Hepatocyte (in vitro differentiated cells): ENCODE results near the gene SLC6A12. TPM values are rescaled to one million over a fixed set of nuclear protein-coding genes. Genes with fewer than 3 reads are reported as not detected.

Experiments used
- DNase-seq: peaks from one replicate; pipeline ENCODE4 v3.0.0-alpha.2; 2016; ENCODE audit warnings: low spot score
- H2AFZ ChIP-seq: fragments of 200-600 bp; sonication (generic); 2 replicates; pipeline ENCODE4 v1.6.0; 2016; ENCODE audit warnings: antibody characterized with exemption, mild to moderate bottlenecking
- H3K27ac ChIP-seq: fragments of 200-600 bp; sonication (generic); 2 replicates; pipeline ENCODE4 v1.5.1; 2016; ENCODE audit warnings: mild to moderate bottlenecking
- H3K27me3 ChIP-seq: fragments of 200-600 bp; sonication (generic); 2 replicates; pipeline ENCODE4 v1.6.1; 2016
- H3K36me3 ChIP-seq: fragments of 200-600 bp; sonication (generic); replicated peaks from 2 replicates; pipeline ENCODE4 v1.5.1; 2016; ENCODE audit warnings: low read depth; ENCODE audit not compliant: insufficient read depth
- H3K4me1 ChIP-seq: fragments of 200-600 bp; sonication (generic); 2 replicates; pipeline ENCODE4 v1.5.1; 2016; ENCODE audit warnings: mild to moderate bottlenecking, moderate library complexity; ENCODE audit not compliant: insufficient read depth
- H3K4me2 ChIP-seq: fragments of 200-600 bp; sonication (generic); 2 replicates; pipeline ENCODE4 v1.6.0; 2016
- H3K4me3 ChIP-seq: fragments of 200-600 bp; sonication (generic); 2 replicates; pipeline ENCODE4 v1.5.1; 2016; ENCODE audit warnings: mild to moderate bottlenecking
- H3K79me2 ChIP-seq: fragments of 200-600 bp; sonication (generic); 2 replicates; pipeline ENCODE4 v1.6.0; 2017; ENCODE audit warnings: mild to moderate bottlenecking
- H3K9me2 ChIP-seq: fragments of 200-600 bp; sonication (generic); replicated peaks from 2 replicates; pipeline ENCODE4 v1.6.0; 2017; ENCODE audit warnings: mild to moderate bottlenecking; ENCODE audit not compliant: insufficient read depth
- H3K9me3 ChIP-seq: fragments of 200-600 bp; sonication (generic); 2 replicates; pipeline ENCODE4 v1.5.1; 2016; ENCODE audit warnings: low read depth, mild to moderate bottlenecking
- H4K20me1 ChIP-seq: fragments of 200-600 bp; sonication (generic); 2 replicates; pipeline ENCODE4 v1.6.0; 2016; ENCODE audit warnings: mild to moderate bottlenecking; ENCODE audit not compliant: insufficient read depth, poor library complexity, severe bottlenecking
- CTCF ChIP-seq: fragments of 200-600 bp; sonication (generic); IDR thresholded peaks from 2 replicates; pipeline ENCODE4 v1.5.1; 2016; ENCODE audit warnings: antibody characterized with exemption, mild to moderate bottlenecking; ENCODE audit not compliant: poor library complexity
- EZH2 ChIP-seq: fragments of 200-600 bp; sonication (generic); IDR thresholded peaks from 2 replicates; pipeline ENCODE4 v1.6.1; 2016; ENCODE audit warnings: antibody characterized with exemption, mild to moderate bottlenecking, borderline replicate concordance
- EZH2phosphoT487 ChIP-seq: fragments of 200-600 bp; sonication (generic); IDR thresholded peaks from one replicate; pipeline ENCODE4 v1.6.1; 2018; ENCODE audit warnings: antibody characterized with exemption, mild to moderate bottlenecking, low read depth, moderate library complexity; ENCODE audit not compliant: unreplicated experiment, severe bottlenecking
- WGBS: methylation state at CpG from one replicate; pipeline ENCODE4 v1.1.6; 2016; ENCODE audit warnings: low lambda C conversion rate; ENCODE audit errors: missing lambda C conversion rate; 5-methylcytosine and 5-hydroxymethylcytosine counted together
- polyA plus RNA-seq: library from polyadenylated mRNA; unstranded; fragments of >200 nt; fragmentation: Nextera tagmentation; extraction: Ambion mirVana; gene quantifications from 2 replicates; pipeline ENCODE4 v1.2.1, GENCODE V29; 2016
- total RNA-seq: library from RNA; depleted of rRNA; stranded (reverse); fragments of >200 nt; gene quantifications from 2 replicates; pipeline ENCODE4 v1.2.3, GENCODE V29; 2014

SLC6A12 gene
- total and polyA plus RNA-seq, 2 experiments from 2014 or later: 6.1 to 7.9 TPM

GRCh38 chr12:209851-210250, 4.1 kb downstream of the SLC6A12 start:
- 90% methylated on average over 12 of the region's 12 CpGs for WGBS
- Histone ChIP-seq H4K20me1 (no peaks in the 10 kb centered on the region), H3K4me1 (peaks cover 11% of the 10 kb centered on the region), H3K27ac (no peak overlapping the region), H3K9me2 (no peaks in the 10 kb centered on the region), H3K79me2 (no peaks in the 10 kb centered on the region), H3K27me3 (no peaks in the 10 kb centered on the region), H3K36me3 (no peaks in the 10 kb centered on the region), H2AFZ (no peak overlapping the region), H3K9me3 (no peaks in the 10 kb centered on the region), H3K4me3 (no peak overlapping the region), H3K4me2 (no peak overlapping the region)
- TF ChIP-seq EZH2phosphoT487: no peak
- no peak for TF ChIP-seq EZH2
- TF ChIP-seq CTCF: no peak
- no peak for DNase-seq

- H3K27ac ChIP-seq: no peak overlapping the region
- no peaks in the 10 kb centered on the region for H3K79me2 ChIP-seq
- H3K4me1 ChIP-seq: peaks cover 11% of the 10 kb centered on the region
- no peaks in the 10 kb centered on the region for H3K36me3 ChIP-seq
- H3K4me3 ChIP-seq: no peak overlapping the region
- peaks cover 5% of the 10 kb centered on the region for H3K27me3 ChIP-seq
- TF ChIP-seq EZH2phosphoT487 (no peak), EZH2 (no peak), CTCF (no peak)
- H2AFZ ChIP-seq: no peak overlapping the region
- no peak for DNase-seq
- H3K4me2 ChIP-seq: no peak overlapping the region
- H3K9me3 ChIP-seq: no peaks in the 10 kb centered on the region
- no peaks in the 10 kb centered on the region for H3K9me2 ChIP-seq
- 89% methylated on average over 15 of the region's 15 CpGs for WGBS
- no peaks in the 10 kb centered on the region for H4K20me1 ChIP-seq
Observed at GRCh38 chr12:209246-209645, 4.7 kb downstream of the SLC6A12 start.

GRCh38 chr12:208813-209212, 5.1 kb downstream of the SLC6A12 start:
- H3K4me1 ChIP-seq: peaks cover 15% of the 10 kb centered on the region
- H3K9me2 ChIP-seq: no peaks in the 10 kb centered on the region
- DNase-seq: no peak
- peaks cover 6% of the 10 kb centered on the region for H3K27me3 ChIP-seq
- H3K27ac ChIP-seq: no peak overlapping the region
- H3K79me2 ChIP-seq: no peaks in the 10 kb centered on the region
- no peak for TF ChIP-seq EZH2phosphoT487
- TF ChIP-seq CTCF: no peak
- no peak for TF ChIP-seq EZH2
- H3K36me3 ChIP-seq: no peaks in the 10 kb centered on the region
- no peak overlapping the region for H2AFZ ChIP-seq
- no peak overlapping the region for H3K4me3 ChIP-seq
- no peaks in the 10 kb centered on the region for H4K20me1 ChIP-seq
- H3K9me3 ChIP-seq: no peaks in the 10 kb centered on the region
- 86% methylated on average over 4 of the region's 4 CpGs for WGBS
- no peak overlapping the region for H3K4me2 ChIP-seq

GRCh38 chr12:207804-208203, 6.2 kb downstream of the SLC6A12 start:
- TF ChIP-seq EZH2: no peak
- no peak for TF ChIP-seq CTCF
- TF ChIP-seq EZH2phosphoT487: no peak
- DNase-seq: no peak
- 91% methylated on average over 10 of the region's 10 CpGs for WGBS

More at GRCh38 chr12:207804-208203, 6.2 kb downstream of the SLC6A12 start:
- Histone ChIP-seq H3K9me3 (no peaks in the 10 kb centered on the region), H4K20me1 (no peaks in the 10 kb centered on the region), H3K9me2 (no peaks in the 10 kb centered on the region), H3K4me2 (no peak overlapping the region), H3K4me1 (peaks cover 14% of the 10 kb centered on the region), H3K27me3 (peaks cover 6% of the 10 kb centered on the region), H3K27ac (no peak overlapping the region), H3K4me3 (no peak overlapping the region), H3K36me3 (no peaks in the 10 kb centered on the region), H3K79me2 (no peaks in the 10 kb centered on the region), H2AFZ (no peak overlapping the region)
